Measurements from ENCODE around the gene CHRNG.

DNA sequence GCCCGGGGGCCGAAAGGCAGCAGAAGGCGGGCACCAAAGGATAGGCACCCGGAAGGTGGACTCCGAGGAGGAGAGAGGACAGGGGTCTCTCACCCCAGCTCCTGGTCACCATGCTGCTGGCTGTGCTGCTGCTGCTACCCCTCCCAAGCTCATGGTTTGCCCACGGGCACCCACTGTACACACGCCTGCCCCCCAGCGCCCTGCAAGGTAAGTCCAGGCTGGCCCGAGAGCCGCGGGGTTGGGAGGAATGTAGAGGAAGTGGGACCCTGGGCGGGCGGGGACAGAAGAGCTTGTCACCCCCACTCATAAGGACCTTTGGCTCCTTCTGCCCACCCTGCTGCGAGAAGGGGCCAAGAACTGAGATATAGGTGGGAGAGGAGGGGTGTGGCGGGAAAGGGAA is 19.0 kb upstream of the CHRNG start:
- TF ChIP-seq, protein P1, sequence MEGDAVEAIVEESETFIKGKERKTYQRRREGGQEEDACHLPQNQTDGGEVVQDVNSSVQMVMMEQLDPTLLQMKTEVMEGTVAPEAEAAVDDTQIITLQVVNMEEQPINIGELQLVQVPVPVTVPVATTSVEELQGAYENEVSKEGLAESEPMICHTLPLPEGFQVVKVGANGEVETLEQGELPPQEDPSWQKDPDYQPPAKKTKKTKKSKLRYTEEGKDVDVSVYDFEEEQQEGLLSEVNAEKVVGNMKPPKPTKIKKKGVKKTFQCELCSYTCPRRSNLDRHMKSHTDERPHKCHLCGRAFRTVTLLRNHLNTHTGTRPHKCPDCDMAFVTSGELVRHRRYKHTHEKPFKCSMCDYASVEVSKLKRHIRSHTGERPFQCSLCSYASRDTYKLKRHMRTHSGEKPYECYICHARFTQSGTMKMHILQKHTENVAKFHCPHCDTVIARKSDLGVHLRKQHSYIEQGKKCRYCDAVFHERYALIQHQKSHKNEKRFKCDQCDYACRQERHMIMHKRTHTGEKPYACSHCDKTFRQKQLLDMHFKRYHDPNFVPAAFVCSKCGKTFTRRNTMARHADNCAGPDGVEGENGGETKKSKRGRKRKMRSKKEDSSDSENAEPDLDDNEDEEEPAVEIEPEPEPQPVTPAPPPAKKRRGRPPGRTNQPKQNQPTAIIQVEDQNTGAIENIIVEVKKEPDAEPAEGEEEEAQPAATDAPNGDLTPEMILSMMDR (IDR thresholded peaks at IDR 0.05), result no peak
- TF ChIP-seq POLR2A (IDR thresholded peaks at IDR 0.05), result no peak
